Fibroblast of pulmonary artery (primary cell): ENCODE measurements around the gene PRR5L.

Source experiments
- DNase-seq: peaks from one replicate; pipeline ENCODE4 v3.0.0-alpha.2; 2010; ENCODE audit warnings: low read depth
- H3K4me3 ChIP-seq: replicated peaks from 2 replicates; pipeline ENCODE4 v1.5.1; 2011; ENCODE audit warnings: low read depth, mild to moderate bottlenecking, control low read depth, low read length, moderate library complexity
- TF ChIP-seq, protein P1 (sequence below): IDR thresholded peaks from 2 replicates; pipeline ENCODE4 v1.5.1; 2011; ENCODE audit warnings: mild to moderate bottlenecking, control low read depth, low read length, inconsistent platforms; ENCODE audit errors: missing control alignments

PRR5L gene

GRCh38 chr11:36487619-36488018 lies 191.5 kb downstream of the PRR5L start:
- TF ChIP-seq, protein P1, sequence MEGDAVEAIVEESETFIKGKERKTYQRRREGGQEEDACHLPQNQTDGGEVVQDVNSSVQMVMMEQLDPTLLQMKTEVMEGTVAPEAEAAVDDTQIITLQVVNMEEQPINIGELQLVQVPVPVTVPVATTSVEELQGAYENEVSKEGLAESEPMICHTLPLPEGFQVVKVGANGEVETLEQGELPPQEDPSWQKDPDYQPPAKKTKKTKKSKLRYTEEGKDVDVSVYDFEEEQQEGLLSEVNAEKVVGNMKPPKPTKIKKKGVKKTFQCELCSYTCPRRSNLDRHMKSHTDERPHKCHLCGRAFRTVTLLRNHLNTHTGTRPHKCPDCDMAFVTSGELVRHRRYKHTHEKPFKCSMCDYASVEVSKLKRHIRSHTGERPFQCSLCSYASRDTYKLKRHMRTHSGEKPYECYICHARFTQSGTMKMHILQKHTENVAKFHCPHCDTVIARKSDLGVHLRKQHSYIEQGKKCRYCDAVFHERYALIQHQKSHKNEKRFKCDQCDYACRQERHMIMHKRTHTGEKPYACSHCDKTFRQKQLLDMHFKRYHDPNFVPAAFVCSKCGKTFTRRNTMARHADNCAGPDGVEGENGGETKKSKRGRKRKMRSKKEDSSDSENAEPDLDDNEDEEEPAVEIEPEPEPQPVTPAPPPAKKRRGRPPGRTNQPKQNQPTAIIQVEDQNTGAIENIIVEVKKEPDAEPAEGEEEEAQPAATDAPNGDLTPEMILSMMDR, result no peak
- peak; percentile 44 for DNase-seq
- no peak overlapping the region for H3K4me3 ChIP-seq

DNA sequence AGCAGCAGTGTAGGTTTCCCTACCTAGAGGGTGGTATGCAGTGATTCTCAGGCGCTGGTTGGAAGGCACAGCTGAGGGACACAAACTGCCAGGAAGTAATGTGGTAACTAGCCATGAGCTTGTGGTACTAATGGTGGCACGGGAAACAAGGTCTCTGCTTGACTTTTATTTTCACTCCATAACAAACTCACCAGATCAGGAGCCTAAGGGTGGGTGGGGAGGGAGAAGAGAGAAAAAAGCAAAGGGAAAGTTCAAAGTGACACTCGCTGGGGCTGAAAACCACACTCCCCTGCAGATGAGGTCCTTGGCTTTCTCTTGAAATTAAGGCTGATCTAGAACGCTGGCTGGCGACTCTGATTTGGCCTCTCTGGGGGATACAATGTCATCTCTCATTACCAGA lies 192.0 kb downstream of the PRR5L start:
- TF ChIP-seq, protein P1, result no peak
- no peak overlapping the region for H3K4me3 ChIP-seq
- no peak for DNase-seq

- no peak for DNase-seq
- TF ChIP-seq, protein P1, result no peak
- no peak overlapping the region for H3K4me3 ChIP-seq
Measured at GRCh38 chr11:36490026-36490806, 194.1 kb downstream of the PRR5L start.

DNA sequence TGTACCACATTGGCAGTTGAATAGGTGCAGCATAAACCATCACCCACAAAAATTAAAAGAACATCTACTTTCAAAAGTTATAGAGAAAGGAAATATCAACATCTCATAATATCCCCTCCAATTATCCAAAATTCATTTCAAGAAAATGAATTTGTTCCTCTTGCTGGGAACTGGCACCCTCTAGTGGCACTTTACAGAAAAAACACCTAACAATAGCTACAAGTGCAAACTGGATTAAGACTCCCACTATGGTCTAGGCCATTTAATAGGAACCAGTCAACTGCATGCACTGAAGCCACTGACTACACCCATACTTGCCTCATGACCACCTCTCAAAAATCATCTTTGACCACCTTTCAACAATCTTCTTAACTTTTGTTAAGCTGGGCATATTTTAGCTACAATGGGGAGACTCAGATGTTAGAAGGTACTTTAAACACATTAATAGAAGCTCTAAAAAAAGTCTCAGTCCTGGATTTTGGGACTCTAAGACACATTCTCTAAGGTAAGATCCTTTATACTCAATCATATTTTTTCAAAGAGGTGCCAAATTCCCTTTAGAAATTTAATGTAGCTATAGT lies 196.7 kb downstream of the PRR5L start:
- H3K4me3 ChIP-seq, result no peak overlapping the region
- peak; percentile 78 for DNase-seq
- TF ChIP-seq, protein P1, result peak; percentile 83

DNA sequence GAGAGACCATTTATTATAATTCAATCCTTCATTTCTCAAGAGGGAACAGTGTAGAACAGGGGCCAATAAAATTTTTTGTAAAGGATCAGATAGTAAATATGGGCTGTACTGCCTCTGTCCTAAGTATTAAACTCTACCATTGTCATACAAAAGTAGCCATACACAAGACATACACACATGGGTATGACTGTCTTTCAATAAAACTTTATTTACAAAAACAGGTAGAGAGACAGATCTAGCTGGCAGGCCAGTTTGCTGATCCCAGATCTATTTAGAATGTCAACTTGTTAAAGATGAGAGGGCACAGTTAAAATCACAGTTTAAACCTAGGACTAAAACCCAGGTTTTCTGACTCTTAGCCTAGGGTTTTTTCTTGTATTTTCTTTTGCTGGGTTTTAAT lies 197.2 kb downstream of the PRR5L start:
- no peak for DNase-seq
- TF ChIP-seq, protein P1, result no peak
- H3K4me3 ChIP-seq, result no peak overlapping the region

- TF ChIP-seq, protein P1, result no peak
- DNase-seq, result no peak
- no peak overlapping the region for H3K4me3 ChIP-seq
Measured at GRCh38 chr11:36498721-36499120, 202.6 kb downstream of the PRR5L start.
